ENCODE data around the gene SHTN1.

The SHTN1 gene

DNA sequence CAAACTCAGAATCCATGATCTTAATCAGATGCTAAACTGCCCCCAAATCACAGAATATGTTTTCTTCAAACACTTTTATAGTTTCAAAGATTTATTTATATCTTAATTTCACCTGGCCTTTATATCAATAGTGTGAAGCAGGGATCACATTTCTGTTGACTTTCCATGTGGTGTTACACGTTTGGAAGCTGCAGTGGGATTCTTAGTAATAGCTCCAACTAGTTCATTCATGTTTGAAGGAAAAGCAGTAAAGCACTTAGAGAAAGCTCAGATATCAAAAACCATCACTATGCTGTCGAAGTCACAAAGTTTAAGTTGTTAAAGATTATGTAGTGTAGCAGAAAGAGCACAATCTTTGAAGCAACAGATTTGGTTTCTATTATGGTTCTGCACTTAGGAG, 138.9 kb downstream of the SHTN1 start:
- no peak overlapping the region for H3K9ac ChIP-seq

DNA sequence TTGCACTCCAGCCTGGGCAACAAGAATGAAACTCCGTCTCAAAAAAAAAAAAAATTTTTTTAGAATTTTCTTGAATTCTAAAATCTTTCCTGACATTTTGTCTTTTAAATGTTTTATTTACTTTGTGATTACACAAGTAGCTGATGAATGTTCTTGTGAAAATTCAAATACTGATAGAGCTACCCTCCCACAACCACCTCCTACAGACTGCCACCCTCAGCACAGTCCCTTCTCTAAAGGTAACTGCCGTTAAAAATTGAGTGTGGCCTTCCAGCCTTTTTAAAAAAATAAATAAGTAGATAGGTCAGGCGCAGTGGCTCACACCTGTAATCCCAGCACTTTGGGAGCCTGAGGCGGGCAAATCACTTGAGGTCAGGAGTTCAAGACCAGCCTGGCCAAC, 140.6 kb downstream of the SHTN1 start:
- no peaks in the 10 kb centered on the region for H3K9me3 ChIP-seq (ENCODE audit: control insufficient read depth, low read length)
- H3K27ac ChIP-seq, result no peak overlapping the region
- H3K4me3 ChIP-seq (ENCODE audit: low read depth, low read length), result no peak overlapping the region
- no peak overlapping the region for H2AFZ ChIP-seq
- no peaks in the 10 kb centered on the region for H3K36me3 ChIP-seq (ENCODE audit: control insufficient read depth, insufficient read depth, low read length)
- H3K4me2 ChIP-seq (ENCODE audit: low read length), result no peak overlapping the region
- H3K79me2 ChIP-seq, result no peaks in the 10 kb centered on the region
- no peak overlapping the region for H3K9ac ChIP-seq
- peaks cover 5% of the 10 kb centered on the region for H3K4me1 ChIP-seq
- no peaks in the 10 kb centered on the region for H3K27me3 ChIP-seq (ENCODE audit: control insufficient read depth, insufficient read depth, low read length)
- TF ChIP-seq, protein P1, sequence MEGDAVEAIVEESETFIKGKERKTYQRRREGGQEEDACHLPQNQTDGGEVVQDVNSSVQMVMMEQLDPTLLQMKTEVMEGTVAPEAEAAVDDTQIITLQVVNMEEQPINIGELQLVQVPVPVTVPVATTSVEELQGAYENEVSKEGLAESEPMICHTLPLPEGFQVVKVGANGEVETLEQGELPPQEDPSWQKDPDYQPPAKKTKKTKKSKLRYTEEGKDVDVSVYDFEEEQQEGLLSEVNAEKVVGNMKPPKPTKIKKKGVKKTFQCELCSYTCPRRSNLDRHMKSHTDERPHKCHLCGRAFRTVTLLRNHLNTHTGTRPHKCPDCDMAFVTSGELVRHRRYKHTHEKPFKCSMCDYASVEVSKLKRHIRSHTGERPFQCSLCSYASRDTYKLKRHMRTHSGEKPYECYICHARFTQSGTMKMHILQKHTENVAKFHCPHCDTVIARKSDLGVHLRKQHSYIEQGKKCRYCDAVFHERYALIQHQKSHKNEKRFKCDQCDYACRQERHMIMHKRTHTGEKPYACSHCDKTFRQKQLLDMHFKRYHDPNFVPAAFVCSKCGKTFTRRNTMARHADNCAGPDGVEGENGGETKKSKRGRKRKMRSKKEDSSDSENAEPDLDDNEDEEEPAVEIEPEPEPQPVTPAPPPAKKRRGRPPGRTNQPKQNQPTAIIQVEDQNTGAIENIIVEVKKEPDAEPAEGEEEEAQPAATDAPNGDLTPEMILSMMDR (IDR thresholded peaks at IDR 0.05), result no peak

More for the DNA sequence above, 138.9 kb downstream of the SHTN1 start:
- peaks cover 10% of the 10 kb centered on the region for H3K4me1 ChIP-seq
- H3K27me3 ChIP-seq (ENCODE audit: control insufficient read depth, insufficient read depth, low read length), result no peaks in the 10 kb centered on the region
- H3K79me2 ChIP-seq, result no peaks in the 10 kb centered on the region
- TF ChIP-seq, protein P1 (IDR thresholded peaks at IDR 0.05), result no peak
- no peaks in the 10 kb centered on the region for H3K36me3 ChIP-seq (ENCODE audit: control insufficient read depth, insufficient read depth, low read length)
- H3K9me3 ChIP-seq (ENCODE audit: control insufficient read depth, low read length), result no peaks in the 10 kb centered on the region
- H2AFZ ChIP-seq, result no peak overlapping the region
- no peak overlapping the region for H3K4me3 ChIP-seq (ENCODE audit: low read depth, low read length)
- no peak overlapping the region for H3K4me2 ChIP-seq (ENCODE audit: low read length)
- no peak overlapping the region for H3K27ac ChIP-seq

DNA sequence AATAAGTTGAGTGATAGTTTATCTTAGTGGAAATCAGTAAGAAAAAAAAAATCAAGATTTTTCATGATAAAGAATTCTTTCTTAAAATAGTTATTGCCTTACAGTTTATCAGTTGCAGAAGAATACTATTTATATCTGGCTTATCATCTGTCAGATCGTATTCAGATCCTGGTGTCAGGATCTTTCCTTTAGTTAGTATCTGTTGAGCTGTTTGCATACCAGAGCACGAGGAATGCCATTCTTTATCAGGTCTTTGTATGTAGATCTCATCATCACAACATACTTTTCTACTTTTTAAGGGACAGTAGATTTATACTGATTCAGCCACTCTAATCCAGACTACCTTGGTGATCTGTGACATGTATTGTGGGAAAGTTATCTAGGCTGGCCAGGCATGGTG, 143.2 kb downstream of the SHTN1 start:
- TF ChIP-seq, protein P1 (IDR thresholded peaks at IDR 0.05), result no peak
- no peaks in the 10 kb centered on the region for H3K79me2 ChIP-seq
- no peaks in the 10 kb centered on the region for H3K36me3 ChIP-seq (ENCODE audit: control insufficient read depth, insufficient read depth, low read length)
- H3K4me3 ChIP-seq (ENCODE audit: low read depth, low read length), result no peak overlapping the region
- peaks cover 3% of the 10 kb centered on the region for H3K4me1 ChIP-seq
- H3K27ac ChIP-seq, result no peak overlapping the region
- H2AFZ ChIP-seq, result no peak overlapping the region
- H3K4me2 ChIP-seq (ENCODE audit: low read length), result no peak overlapping the region
- no peaks in the 10 kb centered on the region for H3K9me3 ChIP-seq (ENCODE audit: control insufficient read depth, low read length)
- no peaks in the 10 kb centered on the region for H3K27me3 ChIP-seq (ENCODE audit: control insufficient read depth, insufficient read depth, low read length)
- H3K9ac ChIP-seq, result no peak overlapping the region

DNA sequence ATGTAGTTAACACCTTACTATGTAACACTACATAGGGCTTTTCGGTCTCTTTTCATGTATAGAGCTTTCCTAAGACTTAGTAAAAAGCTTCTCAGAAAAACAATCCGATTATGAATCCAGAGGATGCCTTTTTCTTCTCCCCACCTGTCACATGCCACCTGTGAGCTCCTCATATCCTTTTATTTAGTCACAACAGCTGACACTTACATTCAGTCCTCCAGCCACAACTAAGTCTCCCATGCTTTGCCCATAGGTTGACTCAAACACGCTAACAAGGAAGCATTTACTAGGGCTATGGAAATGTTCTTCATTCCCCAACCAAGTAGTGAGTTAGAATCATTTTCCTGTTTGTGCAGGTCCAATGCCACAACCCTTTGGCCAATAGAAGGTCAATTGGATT, 147.8 kb downstream of the SHTN1 start:
- Histone ChIP-seq H3K9me3 (ENCODE audit: control insufficient read depth, low read length) (no peaks in the 10 kb centered on the region), H3K4me2 (ENCODE audit: low read length) (no peak overlapping the region), H3K4me3 (ENCODE audit: low read depth, low read length) (no peak overlapping the region), H3K27me3 (ENCODE audit: control insufficient read depth, insufficient read depth, low read length) (no peaks in the 10 kb centered on the region), H3K9ac (no peak overlapping the region), H2AFZ (no peak overlapping the region), H3K27ac (no peak overlapping the region), H3K79me2 (no peaks in the 10 kb centered on the region), H3K36me3 (ENCODE audit: control insufficient read depth, insufficient read depth, low read length) (no peaks in the 10 kb centered on the region), H3K4me1 (peaks cover 9% of the 10 kb centered on the region)
- TF ChIP-seq, protein P1 (IDR thresholded peaks at IDR 0.05), result no peak

DNA sequence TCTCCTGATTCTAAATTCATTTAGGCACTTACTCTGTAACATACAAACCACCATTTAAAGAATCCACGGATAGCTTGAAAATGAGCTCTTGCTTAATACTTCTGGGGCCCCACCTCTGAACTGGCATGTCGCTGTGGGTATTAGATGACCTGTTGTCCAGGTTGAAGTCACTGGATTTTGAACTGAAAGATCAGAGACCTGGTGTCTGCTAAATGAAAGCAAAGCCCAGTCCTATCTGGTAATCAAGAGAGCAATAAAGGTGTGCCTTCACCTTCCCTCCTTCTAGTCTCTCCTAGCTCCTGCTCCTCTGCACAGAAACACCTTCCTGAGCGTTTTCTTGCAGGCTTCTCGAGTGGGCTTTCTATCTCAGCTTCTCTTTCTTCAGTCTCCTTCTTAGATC, 151.3 kb downstream of the SHTN1 start:
- no peak overlapping the region for H3K9ac ChIP-seq
- no peaks in the 10 kb centered on the region for H3K36me3 ChIP-seq (ENCODE audit: control insufficient read depth, insufficient read depth, low read length)
- no peaks in the 10 kb centered on the region for H3K27me3 ChIP-seq (ENCODE audit: control insufficient read depth, insufficient read depth, low read length)
- peaks cover 22% of the 10 kb centered on the region for H3K4me1 ChIP-seq
- peaks cover 6% of the 10 kb centered on the region for H3K79me2 ChIP-seq
- no peak overlapping the region for H3K4me2 ChIP-seq (ENCODE audit: low read length)
- TF ChIP-seq, protein P1 (IDR thresholded peaks at IDR 0.05), result no peak
- no peaks in the 10 kb centered on the region for H3K9me3 ChIP-seq (ENCODE audit: control insufficient read depth, low read length)
- no peak overlapping the region for H3K4me3 ChIP-seq (ENCODE audit: low read depth, low read length)
- no peak overlapping the region for H2AFZ ChIP-seq
- no peak overlapping the region for H3K27ac ChIP-seq

Data from parathyroid adenoma (tissue), 2 donors.